Measurements from ENCODE around the gene TRIM2.

GRCh38 chr4:153327247-153327646 is 123.0 kb downstream of the TRIM2 start:
- TF ChIP-seq CTCF (IDR thresholded peaks at IDR 0.05; ENCODE audit: control extremely low read depth in 1 of 3, insufficient read depth in 1 of 3, low read depth in 1 of 3, low read length in 3 of 3) (no peak), GABPA (IDR thresholded peaks at IDR 0.05; ENCODE audit: borderline replicate concordance, insufficient read depth, low read length) (no peak)
- TF ChIP-seq, protein P1, sequence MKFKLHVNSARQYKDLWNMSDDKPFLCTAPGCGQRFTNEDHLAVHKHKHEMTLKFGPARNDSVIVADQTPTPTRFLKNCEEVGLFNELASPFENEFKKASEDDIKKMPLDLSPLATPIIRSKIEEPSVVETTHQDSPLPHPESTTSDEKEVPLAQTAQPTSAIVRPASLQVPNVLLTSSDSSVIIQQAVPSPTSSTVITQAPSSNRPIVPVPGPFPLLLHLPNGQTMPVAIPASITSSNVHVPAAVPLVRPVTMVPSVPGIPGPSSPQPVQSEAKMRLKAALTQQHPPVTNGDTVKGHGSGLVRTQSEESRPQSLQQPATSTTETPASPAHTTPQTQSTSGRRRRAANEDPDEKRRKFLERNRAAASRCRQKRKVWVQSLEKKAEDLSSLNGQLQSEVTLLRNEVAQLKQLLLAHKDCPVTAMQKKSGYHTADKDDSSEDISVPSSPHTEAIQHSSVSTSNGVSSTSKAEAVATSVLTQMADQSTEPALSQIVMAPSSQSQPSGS (IDR thresholded peaks at IDR 0.05; ENCODE audit: low read length) = no peak
